GM23338 (cell line): Measurements from ENCODE around the gene UBTD1. TPM values are rescaled to one million over a fixed set of nuclear protein-coding genes. Genes with fewer than 3 reads are reported as not detected.

ENCODE experiments used
- ATAC-seq: fragments of 200-7000 bp; cut with Tn5 transposase; 3 replicates; pipeline ENCODE4 v1.9.1; 2020
- DNase-seq: peaks from one replicate; pipeline ENCODE4 v3.0.0-alpha.2; 2015; ENCODE audit warnings: low spot score
- H2AFZ ChIP-seq: fragments of 200-600 bp; sonication (generic); 2 replicates; pipeline ENCODE4 v1.8.0; 2016; ENCODE audit warnings: antibody characterized with exemption, mild to moderate bottlenecking, moderate library complexity
- H3F3A ChIP-seq: fragments of 200-600 bp; sonication (generic); replicated peaks from 2 replicates; pipeline ENCODE4 v1.8.0; 2017; ENCODE audit warnings: antibody characterized with exemption, mixed run types, low read depth
- H3K27ac ChIP-seq: fragments of 200-600 bp; sonication (generic); 2 replicates; pipeline ENCODE4 v1.6.1; 2016; ENCODE audit warnings: low read depth
- H3K27me3 ChIP-seq: fragments of 200-600 bp; sonication (generic); 2 replicates; pipeline ENCODE4 v1.8.0; 2016; ENCODE audit warnings: mild to moderate bottlenecking, mixed run types, moderate library complexity; ENCODE audit not compliant: insufficient read depth
- H3K36me3 ChIP-seq: fragments of 200-600 bp; sonication (generic); 2 replicates; pipeline ENCODE4 v1.8.0; 2016; ENCODE audit warnings: mild to moderate bottlenecking; ENCODE audit not compliant: insufficient read depth
- H3K4me1 ChIP-seq: fragments of 200-600 bp; sonication (generic); 2 replicates; pipeline ENCODE4 v1.8.0; 2016; ENCODE audit warnings: mild to moderate bottlenecking, moderate library complexity; ENCODE audit not compliant: insufficient read depth
- H3K4me2 ChIP-seq: fragments of 200-600 bp; sonication (generic); 2 replicates; pipeline ENCODE4 v1.7.1; 2017; ENCODE audit warnings: mixed run types
- H3K4me3 ChIP-seq: fragments of 200-600 bp; sonication (generic); 2 replicates; pipeline ENCODE4 v1.6.1; 2016; ENCODE audit warnings: mixed run types
- H3K79me2 ChIP-seq: fragments of 200-600 bp; sonication (generic); replicated peaks from 2 replicates; pipeline ENCODE4 v1.8.0; 2017; ENCODE audit warnings: mild to moderate bottlenecking; ENCODE audit not compliant: insufficient read depth
- H3K9me2 ChIP-seq: fragments of 200-600 bp; sonication (generic); 2 replicates; pipeline ENCODE4 v1.8.0; 2017; ENCODE audit not compliant: insufficient read depth
- H4K20me1 ChIP-seq: fragments of 200-600 bp; sonication (generic); replicated peaks from 2 replicates; pipeline ENCODE4 v1.8.0; 2017; ENCODE audit warnings: mild to moderate bottlenecking; ENCODE audit not compliant: insufficient read depth
- H3K27ac Mint-ChIP-seq: 2 replicates; pipeline ENCODE4 v1.8.0; 2020; ENCODE audit warnings: inconsistent platforms, mild to moderate bottlenecking, moderate library complexity, mixed read lengths
- H3K27me3 Mint-ChIP-seq: 3 replicates; pipeline ENCODE4 v1.8.0; 2022; ENCODE audit warnings: low read depth, mild to moderate bottlenecking, moderate library complexity, mixed read lengths, inconsistent platforms; ENCODE audit not compliant: insufficient read depth, poor library complexity
- H3K36me3 Mint-ChIP-seq: 3 replicates; pipeline ENCODE4 v1.8.0; 2021; ENCODE audit warnings: low read depth, mild to moderate bottlenecking, inconsistent platforms, moderate library complexity, mixed read lengths
- H3K4me1 Mint-ChIP-seq: 3 replicates; pipeline ENCODE4 v1.8.0; 2020; ENCODE audit warnings: mild to moderate bottlenecking, inconsistent platforms, mixed read lengths
- H3K4me3 Mint-ChIP-seq: 3 replicates; pipeline ENCODE4 v1.8.0; 2021; ENCODE audit warnings: moderate library complexity, mild to moderate bottlenecking, inconsistent platforms, mixed read lengths
- H3K9me3 Mint-ChIP-seq: 3 replicates; pipeline ENCODE4 v1.8.0; 2020; ENCODE audit warnings: moderate library complexity, mild to moderate bottlenecking, inconsistent platforms, mixed read lengths
- CREB1 ChIP-seq: fragments of 250-450 bp; sonication (Bioruptor Pico); IDR thresholded peaks from 2 replicates; pipeline ENCODE4 v1.5.0; 2020; ENCODE audit warnings: low read depth, mild to moderate bottlenecking, moderate library complexity
- CTCF ChIP-seq, 2 experiments: fragments of 200-600 bp in 1 of 2; sonication (generic) in 1 of 2; conservative IDR thresholded peaks; 2 replicates each; pipeline versions ENCODE4 v1.5.1 to v1.6.1; 2016 to 2017; ENCODE audit warnings: antibody characterized with exemption in 2 of 2, low read depth in 2 of 2, mild to moderate bottlenecking in 2 of 2, moderate library complexity in 1 of 2
- EZH2 ChIP-seq: fragments of 200-600 bp; sonication (generic); IDR thresholded peaks from one replicate; pipeline ENCODE4 v1.8.0; 2017; ENCODE audit warnings: antibody characterized with exemption, mild to moderate bottlenecking, low read depth; ENCODE audit not compliant: unreplicated experiment
- EZH2phosphoT487 ChIP-seq: fragments of 200-600 bp; sonication (generic); IDR thresholded peaks from one replicate; pipeline ENCODE4 v1.8.1; 2018; ENCODE audit warnings: antibody characterized with exemption; ENCODE audit not compliant: unreplicated experiment
- JUNB ChIP-seq: IDR thresholded peaks from one replicate; pipeline ENCODE4 v1.6.1; 2016; ENCODE audit warnings: antibody characterized with exemption; ENCODE audit not compliant: unreplicated experiment
- NANOG ChIP-seq: IDR thresholded peaks from 2 replicates; pipeline ENCODE4 v1.6.1; 2016; ENCODE audit warnings: antibody characterized with exemption, borderline replicate concordance
- POLR2AphosphoS5 ChIP-seq: IDR thresholded peaks from 2 replicates; pipeline ENCODE4 v1.6.1; 2016; ENCODE audit warnings: antibody characterized with exemption, low read depth
- STAT1 ChIP-seq: IDR thresholded peaks from one replicate; pipeline ENCODE4 v1.6.1; 2016; ENCODE audit warnings: antibody characterized with exemption; ENCODE audit not compliant: unreplicated experiment
- ZNF114 ChIP-seq: fragments of 250-450 bp; sonication (Bioruptor Pico); IDR thresholded peaks from 2 replicates; pipeline ENCODE4 v1.5.0; 2020; ENCODE audit warnings: mild to moderate bottlenecking, moderate library complexity
- polyA plus RNA-seq: library from polyadenylated mRNA; unstranded; fragments of >200 nt; fragmentation: Nextera tagmentation; extraction: Ambion mirVana; gene quantifications from 2 replicates; pipeline ENCODE4 v1.2.1, GENCODE V29; 2016
- total RNA-seq: library from RNA; depleted of rRNA; stranded (reverse); fragments of >200 nt; shearing (Covaris generic); gene quantifications from 2 replicates; pipeline ENCODE4 v1.2.3, GENCODE V29; 2014
- TF ChIP-seq, protein P1 (sequence below): IDR thresholded peaks from one replicate; pipeline ENCODE4 v1.6.1; 2018; ENCODE audit warnings: antibody characterized with exemption; ENCODE audit not compliant: unreplicated experiment
- TF ChIP-seq, protein P2 (sequence below): fragments of 250-450 bp; sonication (Bioruptor Pico); IDR thresholded peaks from 2 replicates; pipeline ENCODE4 v1.5.0; 2020; ENCODE audit warnings: mild to moderate bottlenecking, moderate library complexity
- TF ChIP-seq, protein P3 (sequence below): IDR thresholded peaks from 2 replicates; pipeline ENCODE4 v1.6.1; 2016; ENCODE audit warnings: antibody characterized with exemption

UBTD1 gene
- total and polyA plus RNA-seq, 2 experiments from 2014 or later, result 17.3 to 29.0 TPM

DNA sequence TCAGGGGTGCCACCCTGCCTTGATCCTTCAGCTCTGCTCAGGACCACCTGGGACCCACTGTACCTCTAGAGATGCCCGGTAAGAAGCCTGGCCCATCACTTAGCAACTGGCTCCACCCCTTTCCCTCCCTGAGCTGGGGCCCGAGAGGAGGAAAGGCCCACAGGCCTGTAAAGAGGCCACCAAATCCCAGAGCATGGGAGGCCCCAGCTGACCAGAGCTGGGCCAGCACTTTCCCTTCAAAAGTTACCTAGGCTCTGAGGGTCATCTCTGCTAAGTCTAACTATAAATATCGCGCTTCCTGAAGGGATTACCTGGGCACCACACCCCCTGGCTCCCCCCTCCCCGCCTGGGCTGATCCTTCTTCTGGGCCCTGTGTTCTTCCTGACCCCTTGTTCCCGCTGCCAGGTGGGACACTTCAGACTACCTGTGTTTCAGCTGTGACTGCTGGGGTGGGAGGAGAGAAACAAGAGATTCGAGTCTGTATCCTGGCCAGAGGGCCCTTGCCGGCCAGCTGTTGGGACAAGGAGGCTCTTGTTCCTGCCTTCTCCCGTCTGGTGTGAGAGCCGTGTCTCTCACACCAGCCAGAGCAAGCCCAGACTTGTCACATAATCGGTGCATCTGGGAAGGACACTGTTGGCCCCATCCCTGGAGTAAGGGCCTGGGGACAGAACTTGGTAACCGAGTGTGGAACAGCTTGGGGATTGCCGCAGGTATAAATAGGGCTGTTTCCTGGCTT, 51.0 kb downstream of the UBTD1 start:
- peaks cover 8% of the 10 kb centered on the region for H3K27me3 Mint-ChIP-seq
- no peak overlapping the region for H3K4me3 ChIP-seq
- H3K9me2 ChIP-seq, result no peaks in the 10 kb centered on the region
- peak overlapping the region; percentile 67 for H3K27ac Mint-ChIP-seq
- TF ChIP-seq, protein P1, sequence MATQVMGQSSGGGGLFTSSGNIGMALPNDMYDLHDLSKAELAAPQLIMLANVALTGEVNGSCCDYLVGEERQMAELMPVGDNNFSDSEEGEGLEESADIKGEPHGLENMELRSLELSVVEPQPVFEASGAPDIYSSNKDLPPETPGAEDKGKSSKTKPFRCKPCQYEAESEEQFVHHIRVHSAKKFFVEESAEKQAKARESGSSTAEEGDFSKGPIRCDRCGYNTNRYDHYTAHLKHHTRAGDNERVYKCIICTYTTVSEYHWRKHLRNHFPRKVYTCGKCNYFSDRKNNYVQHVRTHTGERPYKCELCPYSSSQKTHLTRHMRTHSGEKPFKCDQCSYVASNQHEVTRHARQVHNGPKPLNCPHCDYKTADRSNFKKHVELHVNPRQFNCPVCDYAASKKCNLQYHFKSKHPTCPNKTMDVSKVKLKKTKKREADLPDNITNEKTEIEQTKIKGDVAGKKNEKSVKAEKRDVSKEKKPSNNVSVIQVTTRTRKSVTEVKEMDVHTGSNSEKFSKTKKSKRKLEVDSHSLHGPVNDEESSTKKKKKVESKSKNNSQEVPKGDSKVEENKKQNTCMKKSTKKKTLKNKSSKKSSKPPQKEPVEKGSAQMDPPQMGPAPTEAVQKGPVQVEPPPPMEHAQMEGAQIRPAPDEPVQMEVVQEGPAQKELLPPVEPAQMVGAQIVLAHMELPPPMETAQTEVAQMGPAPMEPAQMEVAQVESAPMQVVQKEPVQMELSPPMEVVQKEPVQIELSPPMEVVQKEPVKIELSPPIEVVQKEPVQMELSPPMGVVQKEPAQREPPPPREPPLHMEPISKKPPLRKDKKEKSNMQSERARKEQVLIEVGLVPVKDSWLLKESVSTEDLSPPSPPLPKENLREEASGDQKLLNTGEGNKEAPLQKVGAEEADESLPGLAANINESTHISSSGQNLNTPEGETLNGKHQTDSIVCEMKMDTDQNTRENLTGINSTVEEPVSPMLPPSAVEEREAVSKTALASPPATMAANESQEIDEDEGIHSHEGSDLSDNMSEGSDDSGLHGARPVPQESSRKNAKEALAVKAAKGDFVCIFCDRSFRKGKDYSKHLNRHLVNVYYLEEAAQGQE, result no peak
- TF ChIP-seq, protein P2, sequence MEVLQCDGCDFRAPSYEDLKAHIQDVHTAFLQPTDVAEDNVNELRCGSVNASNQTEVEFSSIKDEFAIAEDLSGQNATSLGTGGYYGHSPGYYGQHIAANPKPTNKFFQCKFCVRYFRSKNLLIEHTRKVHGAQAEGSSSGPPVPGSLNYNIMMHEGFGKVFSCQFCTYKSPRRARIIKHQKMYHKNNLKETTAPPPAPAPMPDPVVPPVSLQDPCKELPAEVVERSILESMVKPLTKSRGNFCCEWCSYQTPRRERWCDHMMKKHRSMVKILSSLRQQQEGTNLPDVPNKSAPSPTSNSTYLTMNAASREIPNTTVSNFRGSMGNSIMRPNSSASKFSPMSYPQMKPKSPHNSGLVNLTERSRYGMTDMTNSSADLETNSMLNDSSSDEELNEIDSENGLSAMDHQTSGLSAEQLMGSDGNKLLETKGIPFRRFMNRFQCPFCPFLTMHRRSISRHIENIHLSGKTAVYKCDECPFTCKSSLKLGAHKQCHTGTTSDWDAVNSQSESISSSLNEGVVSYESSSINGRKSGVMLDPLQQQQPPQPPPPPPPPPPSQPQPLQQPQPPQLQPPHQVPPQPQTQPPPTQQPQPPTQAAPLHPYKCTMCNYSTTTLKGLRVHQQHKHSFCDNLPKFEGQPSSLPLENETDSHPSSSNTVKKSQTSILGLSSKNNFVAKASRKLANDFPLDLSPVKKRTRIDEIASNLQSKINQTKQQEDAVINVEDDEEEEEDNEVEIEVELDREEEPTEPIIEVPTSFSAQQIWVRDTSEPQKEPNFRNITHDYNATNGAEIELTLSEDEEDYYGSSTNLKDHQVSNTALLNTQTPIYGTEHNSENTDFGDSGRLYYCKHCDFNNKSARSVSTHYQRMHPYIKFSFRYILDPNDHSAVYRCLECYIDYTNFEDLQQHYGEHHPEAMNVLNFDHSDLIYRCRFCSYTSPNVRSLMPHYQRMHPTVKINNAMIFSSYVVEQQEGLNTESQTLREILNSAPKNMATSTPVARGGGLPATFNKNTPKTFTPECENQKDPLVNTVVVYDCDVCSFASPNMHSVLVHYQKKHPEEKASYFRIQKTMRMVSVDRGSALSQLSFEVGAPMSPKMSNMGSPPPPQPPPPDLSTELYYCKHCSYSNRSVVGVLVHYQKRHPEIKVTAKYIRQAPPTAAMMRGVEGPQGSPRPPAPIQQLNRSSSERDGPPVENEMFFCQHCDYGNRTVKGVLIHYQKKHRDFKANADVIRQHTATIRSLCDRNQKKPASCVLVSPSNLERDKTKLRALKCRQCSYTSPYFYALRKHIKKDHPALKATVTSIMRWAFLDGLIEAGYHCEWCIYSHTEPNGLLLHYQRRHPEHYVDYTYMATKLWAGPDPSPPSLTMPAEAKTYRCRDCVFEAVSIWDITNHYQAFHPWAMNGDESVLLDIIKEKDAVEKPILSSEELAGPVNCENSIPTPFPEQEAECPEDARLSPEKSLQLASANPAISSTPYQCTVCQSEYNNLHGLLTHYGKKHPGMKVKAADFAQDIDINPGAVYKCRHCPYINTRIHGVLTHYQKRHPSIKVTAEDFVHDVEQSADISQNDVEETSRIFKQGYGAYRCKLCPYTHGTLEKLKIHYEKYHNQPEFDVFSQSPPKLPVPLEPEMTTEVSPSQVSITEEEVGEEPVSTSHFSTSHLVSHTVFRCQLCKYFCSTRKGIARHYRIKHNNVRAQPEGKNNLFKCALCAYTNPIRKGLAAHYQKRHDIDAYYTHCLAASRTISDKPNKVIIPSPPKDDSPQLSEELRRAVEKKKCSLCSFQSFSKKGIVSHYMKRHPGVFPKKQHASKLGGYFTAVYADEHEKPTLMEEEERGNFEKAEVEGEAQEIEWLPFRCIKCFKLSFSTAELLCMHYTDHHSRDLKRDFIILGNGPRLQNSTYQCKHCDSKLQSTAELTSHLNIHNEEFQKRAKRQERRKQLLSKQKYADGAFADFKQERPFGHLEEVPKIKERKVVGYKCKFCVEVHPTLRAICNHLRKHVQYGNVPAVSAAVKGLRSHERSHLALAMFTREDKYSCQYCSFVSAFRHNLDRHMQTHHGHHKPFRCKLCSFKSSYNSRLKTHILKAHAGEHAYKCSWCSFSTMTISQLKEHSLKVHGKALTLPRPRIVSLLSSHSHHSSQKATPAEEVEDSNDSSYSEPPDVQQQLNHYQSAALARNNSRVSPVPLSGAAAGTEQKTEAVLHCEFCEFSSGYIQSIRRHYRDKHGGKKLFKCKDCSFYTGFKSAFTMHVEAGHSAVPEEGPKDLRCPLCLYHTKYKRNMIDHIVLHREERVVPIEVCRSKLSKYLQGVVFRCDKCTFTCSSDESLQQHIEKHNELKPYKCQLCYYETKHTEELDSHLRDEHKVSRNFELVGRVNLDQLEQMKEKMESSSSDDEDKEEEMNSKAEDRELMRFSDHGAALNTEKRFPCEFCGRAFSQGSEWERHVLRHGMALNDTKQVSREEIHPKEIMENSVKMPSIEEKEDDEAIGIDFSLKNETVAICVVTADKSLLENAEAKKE (CRISPR knock-in tag), result no peak
- TF ChIP-seq EZH2phosphoT487 (no peak), CTCF (conservative IDR thresholded peaks at IDR 0.05; ENCODE audit: low read depth in 2 of 2) (no peak), CREB1 (CRISPR knock-in tag) (no peak), POLR2AphosphoS5 (no peak), NANOG (no peak), STAT1 (no peak), EZH2 (no peak), JUNB (no peak), ZNF114 (CRISPR knock-in tag) (no peak)
- TF ChIP-seq, protein P3, sequence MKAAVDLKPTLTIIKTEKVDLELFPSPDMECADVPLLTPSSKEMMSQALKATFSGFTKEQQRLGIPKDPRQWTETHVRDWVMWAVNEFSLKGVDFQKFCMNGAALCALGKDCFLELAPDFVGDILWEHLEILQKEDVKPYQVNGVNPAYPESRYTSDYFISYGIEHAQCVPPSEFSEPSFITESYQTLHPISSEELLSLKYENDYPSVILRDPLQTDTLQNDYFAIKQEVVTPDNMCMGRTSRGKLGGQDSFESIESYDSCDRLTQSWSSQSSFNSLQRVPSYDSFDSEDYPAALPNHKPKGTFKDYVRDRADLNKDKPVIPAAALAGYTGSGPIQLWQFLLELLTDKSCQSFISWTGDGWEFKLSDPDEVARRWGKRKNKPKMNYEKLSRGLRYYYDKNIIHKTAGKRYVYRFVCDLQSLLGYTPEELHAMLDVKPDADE, result no peak
- no peaks in the 10 kb centered on the region; the same call in none of the 2 replicates for H3K79me2 ChIP-seq
- DNase-seq, result peak; percentile 64
- H3K4me3 Mint-ChIP-seq, result peak overlapping the region; percentile 18; the same call in 1 of the 3 replicates
- H3K4me1 ChIP-seq, result peaks cover 24% of the 10 kb centered on the region
- no peaks in the 10 kb centered on the region for H3K36me3 ChIP-seq
- peaks cover 30% of the 10 kb centered on the region for H3K4me1 Mint-ChIP-seq
- peaks cover under 1% of the 10 kb centered on the region; the same call in 1 of the 3 replicates for H3K36me3 Mint-ChIP-seq
- 0 out of 2 replicates have a peak, but pooled peaks cover 6% of the 10 kb centered on the region for H3F3A ChIP-seq
- H3K9me3 Mint-ChIP-seq, result peaks cover 4% of the 10 kb centered on the region; the same call in 2 of the 3 replicates
- peak overlapping the region; percentile 87 for H3K27ac ChIP-seq
- H2AFZ ChIP-seq, result no peak overlapping the region
- H3K27me3 ChIP-seq, result no peaks in the 10 kb centered on the region
- H4K20me1 ChIP-seq, result no peaks in the 10 kb centered on the region
- peak; percentile 46 for ATAC-seq
- H3K4me2 ChIP-seq, result peak overlapping the region; percentile 70
